Uterus (tissue), 2 donors: ENCODE measurements around the gene ATOH7.

Experiments
- CTCF ChIP-seq, 4 experiments: fragments of 200-600 bp in 2 of 4; fragments of 450-650 bp in 2 of 4; sonication (generic) in 2 of 4; IDR thresholded peaks; one replicate each; pipeline ENCODE4 v1.5.1; 2016 to 2019; ENCODE audit warnings: antibody characterized with exemption in 4 of 4, mild to moderate bottlenecking in 2 of 4, moderate library complexity in 1 of 4
- POLR2A ChIP-seq, 2 donors: fragments of 450-650 bp; IDR thresholded peaks; one replicate each; pipeline ENCODE4 v1.6.1; 2016; ENCODE audit warnings: antibody characterized with exemption in 2 of 2, mild to moderate bottlenecking in 1 of 2, moderate library complexity in 1 of 2

- TF ChIP-seq CTCF (IDR thresholded peaks at IDR 0.05) (no peak), POLR2A (IDR thresholded peaks at IDR 0.05) (no peak)
These were observed 39.4 kb upstream of the ATOH7 start for GRCh38 chr10:68271196-68271882.
